Ecto neural progenitor cell (in vitro differentiated cells): ENCODE measurements around the gene WNT7A.
"Not testable (repeated sequence)": the region's sequence is repeated elsewhere in the genome, so short reads cannot be mapped to it uniquely, and the experiment has no call there.

Source experiments
- DNase-seq: peaks from one replicate; pipeline ENCODE4 v3.0.0-alpha.2; 2018; ENCODE audit warnings: low spot score

The WNT7A gene

GRCh38 chr3:13879946-13880810 lies at the start of gene WNT7A:
Gene WNT7A, minus strand, starts transcription at chr3:13880071. Its CDS starts 255 bp downstream, at chr3:13879816.
- peak; percentile 83 for DNase-seq

DNA sequence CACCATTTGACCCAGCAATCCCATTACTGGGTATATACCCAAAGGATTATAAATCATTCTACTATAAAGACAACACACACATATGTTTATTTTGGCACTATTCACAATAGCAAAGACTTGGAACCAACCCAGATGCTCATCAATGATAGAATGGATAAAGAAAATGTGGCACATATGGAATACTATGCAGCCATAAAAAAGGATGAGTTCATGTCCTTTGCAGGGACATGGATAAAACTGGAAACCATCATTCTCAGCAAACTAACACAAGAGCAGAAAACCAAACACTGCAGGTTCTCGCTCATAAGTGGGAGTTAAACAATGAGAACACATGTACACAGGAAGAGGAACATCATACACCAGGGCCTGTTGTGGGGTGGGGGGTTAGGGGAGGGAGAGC lies 48.9 kb upstream of the WNT7A start:
- not testable (repeated sequence) for DNase-seq

GRCh38 chr3:13927295-13927694 lies 47.4 kb upstream of the WNT7A start:
- no peak for DNase-seq

GRCh38 chr3:13916375-13916774 lies 36.5 kb upstream of the WNT7A start:
- no peak for DNase-seq

- DNase-seq: no peak
Measured at GRCh38 chr3:13902648-13903238, 22.9 kb upstream of the WNT7A start.

DNA sequence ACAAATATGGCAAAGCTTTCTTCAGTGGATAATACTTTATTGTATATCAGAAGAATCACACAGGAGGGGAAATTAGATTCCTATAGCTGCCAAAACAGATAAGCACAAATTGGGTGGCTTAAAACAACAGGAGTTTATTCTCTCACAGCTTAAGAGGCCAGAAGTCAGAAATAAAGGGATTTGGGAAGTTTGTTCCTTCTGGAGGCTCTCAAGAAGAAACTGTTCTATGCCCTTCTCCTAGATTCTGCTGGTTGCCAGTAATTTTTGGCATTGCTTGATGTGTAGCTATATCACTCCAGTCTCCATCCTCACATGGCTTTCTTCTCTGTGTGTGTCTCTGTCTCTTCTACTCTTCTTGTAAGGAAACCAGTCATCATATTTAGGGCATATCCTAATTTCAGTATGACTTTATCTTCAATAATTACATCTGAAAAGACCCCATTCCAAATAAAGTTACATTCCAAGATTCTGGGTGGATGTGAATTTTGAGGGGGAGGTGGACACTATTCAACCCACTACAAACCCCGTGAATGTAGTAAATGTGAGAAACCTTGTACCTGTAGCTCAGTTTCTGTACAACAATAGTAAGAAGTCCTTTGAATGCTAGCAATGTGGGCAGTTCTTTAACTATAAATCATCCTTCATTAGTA lies 22.2 kb upstream of the WNT7A start:
- DNase-seq: no peak

GRCh38 chr3:13898346-13898745 lies 18.5 kb upstream of the WNT7A start:
- DNase-seq: no peak

- DNase-seq: peak; percentile 67
Measured at GRCh38 chr3:13896473-13897154, 16.7 kb upstream of the WNT7A start.

- DNase-seq: peak; percentile 98
Measured at GRCh38 chr3:13895155-13896105, 15.6 kb upstream of the WNT7A start.

DNA sequence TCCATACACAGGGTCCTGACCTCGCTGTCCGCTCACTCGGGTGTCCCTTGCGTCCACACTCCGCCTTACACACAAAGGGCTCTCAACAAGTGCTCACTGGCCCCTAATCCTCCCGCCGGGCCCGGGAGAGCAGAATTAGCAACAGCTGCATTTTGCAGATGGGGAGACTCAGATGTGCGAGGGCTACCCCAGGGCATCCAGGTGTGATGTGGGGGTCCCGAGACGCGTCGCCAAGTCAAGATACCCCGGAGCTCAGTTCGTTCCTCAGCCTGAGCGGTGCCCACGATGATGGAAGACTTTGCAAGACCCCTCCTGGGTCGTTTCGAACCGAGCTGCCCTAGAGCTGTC lies 14.9 kb upstream of the WNT7A start:
- no peak for DNase-seq

DNA sequence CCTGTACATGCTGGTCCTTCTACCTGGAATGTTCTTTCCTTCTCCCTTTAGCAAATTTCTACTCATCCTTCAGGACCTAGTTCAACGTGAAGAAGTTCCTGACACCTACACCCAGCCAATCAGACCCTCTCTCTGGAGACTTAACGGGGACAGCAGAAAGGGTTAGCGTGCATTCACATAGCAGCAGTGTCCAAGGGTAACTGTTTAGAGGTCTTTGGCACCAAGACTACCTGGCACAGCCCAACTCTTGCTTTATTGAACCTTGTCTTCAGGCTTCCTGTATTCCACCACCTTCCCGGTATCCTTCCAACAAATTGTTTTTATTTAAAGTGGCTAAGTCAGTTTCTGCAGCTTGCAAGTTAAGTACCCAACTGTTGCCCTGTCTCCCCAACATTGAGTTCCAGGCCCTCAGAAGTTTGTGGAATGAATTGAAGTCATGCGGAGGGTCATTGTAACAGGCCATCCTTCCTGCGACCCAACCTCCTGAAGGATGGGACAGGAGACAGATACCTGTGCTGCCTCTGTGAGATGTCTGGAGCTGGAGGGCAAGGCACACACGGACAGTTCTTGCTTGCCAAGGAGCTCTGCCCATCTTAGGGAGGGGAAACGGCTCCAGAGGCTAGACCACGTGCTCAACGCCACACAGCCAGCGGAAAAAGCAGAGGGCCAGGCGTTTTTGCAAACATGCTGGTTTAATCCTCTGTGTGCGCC lies 14.4 kb upstream of the WNT7A start:
- DNase-seq: no peak

DNA sequence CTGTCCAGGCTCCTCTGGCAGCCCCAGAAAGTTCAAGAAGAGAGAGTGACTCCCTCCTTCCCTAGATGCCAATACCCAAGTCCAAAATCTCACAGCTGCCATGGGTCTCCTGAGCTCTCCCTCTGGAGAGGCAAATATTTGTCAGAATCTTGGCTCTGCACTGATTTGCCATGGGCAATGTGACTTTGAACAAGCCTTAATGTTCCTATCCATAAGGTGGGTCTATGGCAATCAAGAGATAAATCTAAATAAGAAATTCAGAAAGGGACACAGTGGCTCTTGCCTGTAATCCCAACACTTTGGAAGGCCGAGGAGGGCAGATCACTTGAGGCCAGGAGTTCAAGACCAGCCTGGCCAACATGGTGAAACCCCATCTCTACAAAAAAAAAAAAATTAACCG lies 12.4 kb upstream of the WNT7A start:
- DNase-seq: no peak

- DNase-seq: peak; percentile 46
Measured at GRCh38 chr3:13891492-13892073, 11.7 kb upstream of the WNT7A start.

- DNase-seq: no peak
Measured at GRCh38 chr3:13891017-13891392, 11.1 kb upstream of the WNT7A start.

GRCh38 chr3:13890377-13891016 lies 10.6 kb upstream of the WNT7A start:
- peak; percentile 39 for DNase-seq

- no peak for DNase-seq
Measured at GRCh38 chr3:13888576-13888975, 8.7 kb upstream of the WNT7A start.

DNA sequence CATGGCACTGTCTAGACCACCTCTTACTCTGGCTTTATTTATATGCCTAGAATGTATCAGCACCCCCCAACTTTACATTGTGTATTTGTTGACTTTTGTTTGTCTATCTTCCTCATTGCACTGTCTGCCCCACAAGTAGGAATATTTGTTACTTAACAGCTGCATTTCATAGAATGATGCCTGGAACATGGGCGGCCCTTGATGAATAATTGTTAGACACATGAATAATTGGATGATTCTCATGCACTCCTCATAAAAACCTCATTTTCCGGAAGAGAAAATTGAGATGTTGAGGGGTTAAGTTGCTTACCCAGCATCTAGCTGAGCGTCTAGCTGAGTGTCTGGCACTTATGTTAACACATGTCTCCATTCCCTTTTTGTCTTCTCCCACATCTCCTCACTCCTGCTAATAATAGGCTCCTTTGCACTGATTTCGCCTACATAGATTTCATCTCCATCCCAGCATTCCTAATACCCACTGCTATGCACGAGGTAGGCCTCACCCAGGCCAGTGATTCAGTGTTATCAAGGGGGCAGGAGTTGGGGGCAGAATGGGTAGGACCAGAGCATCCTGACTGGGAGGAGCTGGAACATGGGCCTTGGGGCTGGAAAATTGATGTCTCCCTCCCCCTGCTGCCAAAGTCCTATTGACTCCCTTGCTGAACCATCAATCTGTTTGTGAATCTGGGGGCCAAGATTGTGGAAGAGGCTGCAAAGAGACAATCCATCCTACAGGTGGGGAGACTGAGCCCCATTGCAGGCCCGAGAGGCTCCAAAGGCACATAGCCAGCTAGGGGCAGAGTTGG lies 7.8 kb upstream of the WNT7A start:
- DNase-seq: no peak

DNA sequence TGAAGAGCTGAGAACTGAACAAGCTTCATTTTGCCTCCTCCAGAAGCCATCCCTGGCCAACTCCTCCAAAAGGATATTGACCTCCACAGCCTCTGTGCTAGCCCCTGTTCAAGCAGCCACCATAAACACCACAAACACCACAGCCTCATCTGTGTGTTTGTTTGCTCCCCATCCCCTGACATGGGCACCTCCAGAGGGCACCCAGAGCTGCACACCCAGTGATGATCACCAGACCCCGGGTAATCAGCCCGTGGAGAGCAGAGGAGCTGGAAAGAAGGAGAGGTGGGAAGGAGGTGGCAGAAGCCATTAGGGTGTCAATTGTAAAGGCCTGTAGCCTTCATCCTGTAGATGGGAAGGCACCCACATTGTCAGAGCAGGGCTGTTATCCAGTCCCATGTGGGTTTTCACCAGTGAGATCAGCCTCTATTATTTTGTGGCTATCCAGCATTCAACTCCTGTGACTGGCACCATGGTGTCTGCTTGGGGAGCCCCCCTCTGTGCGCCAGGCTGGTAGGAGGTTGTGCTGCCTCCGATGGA lies 6.8 kb upstream of the WNT7A start:
- peak; percentile 29 for DNase-seq

- DNase-seq: peak; percentile 28
Measured at GRCh38 chr3:13885704-13886010, 5.8 kb upstream of the WNT7A start.
